PFSK-1 (cell line): ENCODE data around the gene NGFR.

Source experiments
- FOXP2 ChIP-seq: optimal IDR thresholded peaks from 2 replicates; pipeline ENCODE3; 2011; ENCODE audit warnings: borderline replicate concordance, control low read depth, inconsistent platforms; ENCODE audit not compliant: insufficient read depth; ENCODE audit errors: extremely low read length, extremely low read depth
- POLR2AphosphoS5 ChIP-seq: IDR thresholded peaks from 2 replicates; pipeline ENCODE4 v1.6.1; 2012; ENCODE audit warnings: low read depth, mild to moderate bottlenecking, control low read depth, low read length, moderate library complexity
- SIN3A ChIP-seq: IDR thresholded peaks from 2 replicates; pipeline ENCODE4 v1.6.1; 2012; ENCODE audit warnings: mild to moderate bottlenecking, low read length, moderate library complexity, borderline replicate concordance; ENCODE audit not compliant: insufficient read depth
- TAF1 ChIP-seq: IDR thresholded peaks from 2 replicates; pipeline ENCODE4 v1.6.1; 2012; ENCODE audit warnings: low read length, control low read depth, borderline replicate concordance; ENCODE audit not compliant: insufficient read depth
- TF ChIP-seq, protein P1 (sequence below), 2 experiments: IDR thresholded peaks; 2 replicates each; pipeline versions ENCODE4 v1.6.1 to v1.8.0; 2011 to 2012; ENCODE audit warnings: low read depth in 2 of 2, low read length in 2 of 2, control low read depth in 1 of 2, inconsistent platforms in 1 of 2, mild to moderate bottlenecking in 1 of 2, moderate library complexity in 1 of 2; ENCODE audit not compliant: insufficient read depth in 1 of 2

DNA sequence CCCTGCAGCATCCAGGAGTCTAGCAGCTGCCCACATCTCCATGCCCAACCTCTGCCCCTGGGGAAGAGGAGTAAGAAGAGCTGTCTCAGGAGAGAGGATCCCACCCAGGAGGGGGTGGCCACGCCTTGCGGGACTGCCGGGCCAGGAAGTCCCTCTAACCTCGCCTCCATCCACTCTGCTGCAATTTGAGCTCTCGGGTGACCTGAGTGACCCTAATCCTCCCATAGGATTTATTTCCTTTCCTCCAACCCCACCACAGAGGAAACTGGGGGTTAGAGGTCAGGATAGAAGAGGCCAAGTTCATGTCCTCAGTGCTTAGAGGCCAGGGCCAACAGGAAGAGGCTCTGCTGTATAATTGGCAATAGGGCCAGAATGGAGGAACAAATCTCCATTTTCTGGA, 22.6 kb upstream of the NGFR start:
- TF ChIP-seq SIN3A = no peak
- TF ChIP-seq POLR2AphosphoS5 = no peak
- TF ChIP-seq TAF1 = no peak
- TF ChIP-seq, protein P1, sequence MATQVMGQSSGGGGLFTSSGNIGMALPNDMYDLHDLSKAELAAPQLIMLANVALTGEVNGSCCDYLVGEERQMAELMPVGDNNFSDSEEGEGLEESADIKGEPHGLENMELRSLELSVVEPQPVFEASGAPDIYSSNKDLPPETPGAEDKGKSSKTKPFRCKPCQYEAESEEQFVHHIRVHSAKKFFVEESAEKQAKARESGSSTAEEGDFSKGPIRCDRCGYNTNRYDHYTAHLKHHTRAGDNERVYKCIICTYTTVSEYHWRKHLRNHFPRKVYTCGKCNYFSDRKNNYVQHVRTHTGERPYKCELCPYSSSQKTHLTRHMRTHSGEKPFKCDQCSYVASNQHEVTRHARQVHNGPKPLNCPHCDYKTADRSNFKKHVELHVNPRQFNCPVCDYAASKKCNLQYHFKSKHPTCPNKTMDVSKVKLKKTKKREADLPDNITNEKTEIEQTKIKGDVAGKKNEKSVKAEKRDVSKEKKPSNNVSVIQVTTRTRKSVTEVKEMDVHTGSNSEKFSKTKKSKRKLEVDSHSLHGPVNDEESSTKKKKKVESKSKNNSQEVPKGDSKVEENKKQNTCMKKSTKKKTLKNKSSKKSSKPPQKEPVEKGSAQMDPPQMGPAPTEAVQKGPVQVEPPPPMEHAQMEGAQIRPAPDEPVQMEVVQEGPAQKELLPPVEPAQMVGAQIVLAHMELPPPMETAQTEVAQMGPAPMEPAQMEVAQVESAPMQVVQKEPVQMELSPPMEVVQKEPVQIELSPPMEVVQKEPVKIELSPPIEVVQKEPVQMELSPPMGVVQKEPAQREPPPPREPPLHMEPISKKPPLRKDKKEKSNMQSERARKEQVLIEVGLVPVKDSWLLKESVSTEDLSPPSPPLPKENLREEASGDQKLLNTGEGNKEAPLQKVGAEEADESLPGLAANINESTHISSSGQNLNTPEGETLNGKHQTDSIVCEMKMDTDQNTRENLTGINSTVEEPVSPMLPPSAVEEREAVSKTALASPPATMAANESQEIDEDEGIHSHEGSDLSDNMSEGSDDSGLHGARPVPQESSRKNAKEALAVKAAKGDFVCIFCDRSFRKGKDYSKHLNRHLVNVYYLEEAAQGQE (IDR thresholded peaks at IDR 0.05; ENCODE audit: insufficient read depth in 1 of 2, low read depth in 2 of 2, low read length in 2 of 2) = peak in 1 of 2 experiments; percentile 47; a peak in 1 of 4 replicates
- TF ChIP-seq FOXP2 = no peak
